Measurements from ENCODE around the gene STRIP1.

GRCh38 chr1:110097507-110098221, 63.2 kb downstream of the STRIP1 start:
- TF ChIP-seq FOXP2 (optimal IDR thresholded peaks at IDR 0.05; ENCODE audit: control extremely low read depth, extremely low read length, insufficient read depth): no peak
- TF ChIP-seq EZH2 (IDR thresholded peaks at IDR 0.05): no peak
